ENCODE results near the gene CHST8.

CHST8 gene

DNA sequence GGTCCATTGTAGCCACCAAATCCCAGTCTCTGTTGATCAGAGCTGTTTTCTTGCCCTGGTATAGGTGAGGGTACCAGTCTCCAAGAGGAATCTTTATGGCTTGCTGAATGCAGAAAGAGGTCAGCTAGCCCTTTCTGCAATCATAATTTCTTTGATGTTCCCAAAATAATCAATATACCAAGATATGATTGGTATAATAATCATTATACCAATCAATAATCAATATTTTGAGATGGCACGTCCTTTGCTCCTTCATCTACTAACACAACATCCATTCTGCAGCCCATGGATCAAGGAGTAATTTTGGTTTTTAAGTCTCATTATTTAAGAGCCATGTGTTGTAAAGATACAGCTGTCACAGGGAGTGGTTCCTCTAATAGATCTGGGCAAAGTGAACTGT, 31.5 kb upstream of the CHST8 start:
- H3K36me3 ChIP-seq (ENCODE audit: control insufficient read depth in 1 of 2, insufficient read depth in 2 of 2, low read depth in 1 of 2, low read length in 2 of 2) = no peaks in the 10 kb centered on the region
- no peak overlapping the region for H3K14ac ChIP-seq (ENCODE audit: low read length in 2 of 2)
- H3K23ac ChIP-seq (ENCODE audit: low read length in 2 of 2) = no peak overlapping the region
- no peak overlapping the region for H2BK120ac ChIP-seq (ENCODE audit: low read depth, low read length)
- H3K18ac ChIP-seq (ENCODE audit: low read depth in 1 of 2, low read length in 2 of 2) = no peak overlapping the region
- no peak overlapping the region for H2AFZ ChIP-seq (ENCODE audit: low read depth, low read length)
- no peaks in the 10 kb centered on the region for H3K4me1 ChIP-seq (ENCODE audit: control insufficient read depth, insufficient read depth, low read depth, low read length)
- no peak for DNase-seq
- no peak overlapping the region for H3K4ac ChIP-seq (ENCODE audit: low read depth in 1 of 2, low read length in 2 of 2)
- H3K9ac ChIP-seq (ENCODE audit: low read length) = no peak overlapping the region
- H3K9me3 ChIP-seq (ENCODE audit: control insufficient read depth, low read length) = peaks cover 32% of the 10 kb centered on the region
- no CpG with 5 or more reads among the region's 1 CpG for WGBS
- H2BK12ac ChIP-seq (ENCODE audit: low read length in 2 of 2) = no peak overlapping the region
- no peak overlapping the region for H3K27ac ChIP-seq (ENCODE audit: low read length, poor library complexity, severe bottlenecking)
- H4K8ac ChIP-seq (ENCODE audit: low read length) = no peak overlapping the region
- no peak overlapping the region for H3K4me3 ChIP-seq (ENCODE audit: insufficient read depth in 1 of 2, low read depth in 1 of 2, low read length in 2 of 2)
- H3K79me1 ChIP-seq (replicated peaks; ENCODE audit: low read length, poor library complexity, severe bottlenecking) = no peaks in the 10 kb centered on the region
- H3K4me2 ChIP-seq (ENCODE audit: low read length, poor library complexity, severe bottlenecking) = no peak overlapping the region
- no peak overlapping the region for H2BK5ac ChIP-seq (ENCODE audit: low read depth, low read length, poor library complexity, severe bottlenecking)
- no peaks in the 10 kb centered on the region for H3K27me3 ChIP-seq (ENCODE audit: control insufficient read depth in 1 of 2, insufficient read depth in 1 of 2, low read length in 2 of 2)
- H4K91ac ChIP-seq (ENCODE audit: low read length) = no peak overlapping the region
- no peak overlapping the region for H2BK15ac ChIP-seq (ENCODE audit: low read depth, poor library complexity, severe bottlenecking)
- no peak overlapping the region for H2AK5ac ChIP-seq (ENCODE audit: low read length, severe bottlenecking)

DNA sequence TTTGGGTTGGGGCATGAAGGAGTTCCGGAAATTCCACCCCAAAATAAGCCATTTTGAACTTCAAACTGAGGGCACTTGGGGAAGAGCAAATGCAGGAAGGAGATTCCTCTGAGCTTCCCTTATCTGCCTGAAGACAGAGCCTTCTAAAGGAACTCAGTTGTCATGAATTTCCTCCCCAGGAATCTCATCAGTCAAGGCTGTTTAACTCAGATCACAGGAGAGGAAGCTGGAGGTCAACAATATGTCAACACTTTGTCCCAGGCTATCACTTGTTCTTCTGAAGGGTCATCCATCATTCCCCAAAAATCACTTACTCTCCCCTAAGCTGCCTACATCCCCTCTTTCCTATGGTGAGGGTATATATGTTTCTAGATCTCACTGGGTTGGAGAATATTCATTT, 26.0 kb upstream of the CHST8 start:
- no peak overlapping the region for H2BK12ac ChIP-seq (ENCODE audit: low read length in 2 of 2)
- H3K9me3 ChIP-seq (ENCODE audit: control insufficient read depth, low read length) = no peaks in the 10 kb centered on the region
- H2BK5ac ChIP-seq (ENCODE audit: low read depth, low read length, poor library complexity, severe bottlenecking) = no peak overlapping the region
- H3K18ac ChIP-seq (ENCODE audit: low read depth in 1 of 2, low read length in 2 of 2) = no peak overlapping the region
- no peak overlapping the region for H4K8ac ChIP-seq (ENCODE audit: low read length)
- H3K4me3 ChIP-seq (ENCODE audit: insufficient read depth in 1 of 2, low read depth in 1 of 2, low read length in 2 of 2) = no peak overlapping the region
- no peak overlapping the region for H2AFZ ChIP-seq (ENCODE audit: low read depth, low read length)
- H3K4me1 ChIP-seq (ENCODE audit: control insufficient read depth, insufficient read depth, low read depth, low read length) = no peaks in the 10 kb centered on the region
- H3K27ac ChIP-seq (ENCODE audit: low read length, poor library complexity, severe bottlenecking) = no peak overlapping the region
- no peak for DNase-seq
- no peak overlapping the region for H3K4ac ChIP-seq (ENCODE audit: low read depth in 1 of 2, low read length in 2 of 2)
- H2AK5ac ChIP-seq (ENCODE audit: low read length, severe bottlenecking) = no peak overlapping the region
- no peak overlapping the region for H4K91ac ChIP-seq (ENCODE audit: low read length)
- H3K36me3 ChIP-seq (ENCODE audit: control insufficient read depth in 1 of 2, insufficient read depth in 2 of 2, low read depth in 1 of 2, low read length in 2 of 2) = no peaks in the 10 kb centered on the region
- no peaks in the 10 kb centered on the region for H3K79me1 ChIP-seq (replicated peaks; ENCODE audit: low read length, poor library complexity, severe bottlenecking)
- H2BK15ac ChIP-seq (ENCODE audit: low read depth, poor library complexity, severe bottlenecking) = no peak overlapping the region
- no peak overlapping the region for H3K14ac ChIP-seq (ENCODE audit: low read length in 2 of 2)
- H3K4me2 ChIP-seq (ENCODE audit: low read length, poor library complexity, severe bottlenecking) = no peak overlapping the region
- H3K27me3 ChIP-seq (ENCODE audit: control insufficient read depth in 1 of 2, insufficient read depth in 1 of 2, low read length in 2 of 2) = no peaks in the 10 kb centered on the region
- H3K9ac ChIP-seq (ENCODE audit: low read length) = no peak overlapping the region
- no CpG with 5 or more reads among the region's 1 CpG for WGBS
- H3K23ac ChIP-seq (ENCODE audit: low read length in 2 of 2) = no peak overlapping the region
- H2BK120ac ChIP-seq (ENCODE audit: low read depth, low read length) = no peak overlapping the region

DNA sequence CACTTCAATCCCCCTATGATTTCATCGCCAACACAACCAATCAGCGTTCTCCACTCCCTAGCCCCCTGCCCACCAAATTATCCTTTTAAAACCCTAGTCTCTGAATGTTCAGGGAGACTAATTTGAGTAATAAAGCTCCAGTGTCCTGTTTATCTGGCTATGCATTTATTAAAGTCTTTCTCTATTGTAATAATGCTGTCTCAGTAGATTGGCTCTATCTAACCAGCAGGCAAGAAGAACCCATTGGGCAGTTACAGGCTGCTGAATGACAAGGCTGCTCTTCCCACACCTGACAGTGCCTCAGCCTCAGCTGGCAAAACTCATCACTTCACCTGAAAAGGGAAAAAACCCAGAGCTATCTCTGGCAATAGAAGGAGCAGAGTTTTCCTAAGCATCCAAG, 20.2 kb upstream of the CHST8 start:
- H4K91ac ChIP-seq (ENCODE audit: low read length) = no peak overlapping the region
- whole genome bisulfite sequencing = 88% methylated on average over 2 of the region's 2 CpGs
- no peak overlapping the region for H3K4me3 ChIP-seq (ENCODE audit: insufficient read depth in 1 of 2, low read depth in 1 of 2, low read length in 2 of 2)
- H3K4ac ChIP-seq (ENCODE audit: low read depth in 1 of 2, low read length in 2 of 2) = no peak overlapping the region
- H2BK15ac ChIP-seq (ENCODE audit: low read depth, poor library complexity, severe bottlenecking) = no peak overlapping the region
- H3K18ac ChIP-seq (ENCODE audit: low read depth in 1 of 2, low read length in 2 of 2) = no peak overlapping the region
- H3K23ac ChIP-seq (ENCODE audit: low read length in 2 of 2) = no peak overlapping the region
- H3K9ac ChIP-seq (ENCODE audit: low read length) = no peak overlapping the region
- H3K4me2 ChIP-seq (ENCODE audit: low read length, poor library complexity, severe bottlenecking) = no peak overlapping the region
- H3K9me3 ChIP-seq (ENCODE audit: control insufficient read depth, low read length) = peaks cover 12% of the 10 kb centered on the region
- H2AFZ ChIP-seq (ENCODE audit: low read depth, low read length) = no peak overlapping the region
- H3K4me1 ChIP-seq (ENCODE audit: control insufficient read depth, insufficient read depth, low read depth, low read length) = no peaks in the 10 kb centered on the region
- H3K14ac ChIP-seq (ENCODE audit: low read length in 2 of 2) = no peak overlapping the region
- H2BK12ac ChIP-seq (ENCODE audit: low read length in 2 of 2) = no peak overlapping the region
- no peak for DNase-seq
- no peaks in the 10 kb centered on the region for H3K36me3 ChIP-seq (ENCODE audit: control insufficient read depth in 1 of 2, insufficient read depth in 2 of 2, low read depth in 1 of 2, low read length in 2 of 2)
- no peak overlapping the region for H2AK5ac ChIP-seq (ENCODE audit: low read length, severe bottlenecking)
- H2BK120ac ChIP-seq (ENCODE audit: low read depth, low read length) = no peak overlapping the region
- H3K79me1 ChIP-seq (replicated peaks; ENCODE audit: low read length, poor library complexity, severe bottlenecking) = no peaks in the 10 kb centered on the region
- no peak overlapping the region for H3K27ac ChIP-seq (ENCODE audit: low read length, poor library complexity, severe bottlenecking)
- H4K8ac ChIP-seq (ENCODE audit: low read length) = no peak overlapping the region
- no peak overlapping the region for H2BK5ac ChIP-seq (ENCODE audit: low read depth, low read length, poor library complexity, severe bottlenecking)
- H3K27me3 ChIP-seq (ENCODE audit: control insufficient read depth in 1 of 2, insufficient read depth in 1 of 2, low read length in 2 of 2) = no peaks in the 10 kb centered on the region

DNA sequence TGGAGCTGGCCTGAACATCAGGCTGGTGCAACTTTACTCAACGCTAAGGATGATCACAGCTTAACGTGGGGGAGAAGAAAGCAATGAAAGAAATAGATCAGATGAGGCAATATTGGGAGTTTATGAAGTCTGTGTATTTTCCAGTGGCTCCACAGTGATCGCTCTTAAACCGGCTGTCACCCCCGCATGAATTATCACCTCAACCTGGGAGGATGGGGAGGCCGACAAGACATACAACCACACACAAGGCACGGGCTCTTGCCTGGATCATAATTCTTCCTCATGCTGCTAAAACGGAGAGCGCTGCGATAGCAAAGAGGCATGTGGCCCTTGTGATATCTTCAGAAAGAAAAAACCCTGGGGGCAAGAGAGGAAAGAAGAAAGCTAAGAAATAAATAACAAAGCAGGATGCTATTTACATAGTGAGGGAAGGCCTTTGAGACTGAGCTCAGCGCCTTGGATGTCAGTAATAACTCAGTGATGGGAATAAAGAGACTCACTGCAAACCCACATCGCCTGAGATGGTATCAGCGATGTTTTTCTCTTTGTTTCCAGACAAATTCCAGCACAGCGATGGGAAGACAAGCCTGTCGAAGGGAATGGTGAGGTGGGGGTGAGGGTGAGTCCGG, 19.1 kb upstream of the CHST8 start:
- no peak overlapping the region for H3K4me2 ChIP-seq (ENCODE audit: low read length, poor library complexity, severe bottlenecking)
- no peak overlapping the region for H2AFZ ChIP-seq (ENCODE audit: low read depth, low read length)
- no peak overlapping the region for H2BK12ac ChIP-seq (ENCODE audit: low read length in 2 of 2)
- no peak overlapping the region for H2BK120ac ChIP-seq (ENCODE audit: low read depth, low read length)
- H3K4ac ChIP-seq (ENCODE audit: low read depth in 1 of 2, low read length in 2 of 2) = no peak overlapping the region
- no peak overlapping the region for H2BK5ac ChIP-seq (ENCODE audit: low read depth, low read length, poor library complexity, severe bottlenecking)
- no peak overlapping the region for H3K4me3 ChIP-seq (ENCODE audit: insufficient read depth in 1 of 2, low read depth in 1 of 2, low read length in 2 of 2)
- DNase-seq = no peak
- H4K8ac ChIP-seq (ENCODE audit: low read length) = no peak overlapping the region
- 73% methylated on average over 16 of the region's 16 CpGs for WGBS
- H2AK5ac ChIP-seq (ENCODE audit: low read length, severe bottlenecking) = no peak overlapping the region
- no peak overlapping the region for H4K91ac ChIP-seq (ENCODE audit: low read length)
- no peak overlapping the region for H3K9ac ChIP-seq (ENCODE audit: low read length)
- H3K27ac ChIP-seq (ENCODE audit: low read length, poor library complexity, severe bottlenecking) = no peak overlapping the region
- no peak overlapping the region for H2BK15ac ChIP-seq (ENCODE audit: low read depth, poor library complexity, severe bottlenecking)
- no peak overlapping the region for H3K14ac ChIP-seq (ENCODE audit: low read length in 2 of 2)
- no peaks in the 10 kb centered on the region for H3K36me3 ChIP-seq (ENCODE audit: control insufficient read depth in 1 of 2, insufficient read depth in 2 of 2, low read depth in 1 of 2, low read length in 2 of 2)
- H3K9me3 ChIP-seq (ENCODE audit: control insufficient read depth, low read length) = peaks cover 12% of the 10 kb centered on the region
- H3K18ac ChIP-seq (ENCODE audit: low read depth in 1 of 2, low read length in 2 of 2) = no peak overlapping the region
- no peaks in the 10 kb centered on the region for H3K79me1 ChIP-seq (replicated peaks; ENCODE audit: low read length, poor library complexity, severe bottlenecking)
- H3K23ac ChIP-seq (ENCODE audit: low read length in 2 of 2) = no peak overlapping the region
- H3K27me3 ChIP-seq (ENCODE audit: control insufficient read depth in 1 of 2, insufficient read depth in 1 of 2, low read length in 2 of 2) = no peaks in the 10 kb centered on the region
- H3K4me1 ChIP-seq (ENCODE audit: control insufficient read depth, insufficient read depth, low read depth, low read length) = no peaks in the 10 kb centered on the region
